Activated CD4-positive, alpha-beta T cell treated with anti-CD3 and anti-CD28 coated beads, Interleukin-2, amount 50 U/mL, for 1 hour (primary cell): ENCODE results near the gene EHD1.

Experiments used
- DNase-seq: peaks from one replicate; pipeline ENCODE4 v3.0.0-alpha.2; 2020

Gene EHD1

GRCh38 chr11:64888729-64889511, 10.5 kb upstream of the EHD1 start:
- no peak for DNase-seq

- no peak for DNase-seq
These were observed 9.9 kb upstream of the EHD1 start for GRCh38 chr11:64888406-64888728.

- DNase-seq, result peak; percentile 83
These were observed 9.5 kb upstream of the EHD1 start for GRCh38 chr11:64887757-64888405.

GRCh38 chr11:64887234-64887756, 8.9 kb upstream of the EHD1 start:
- DNase-seq, result no peak

GRCh38 chr11:64885367-64886286, 7.2 kb upstream of the EHD1 start:
- DNase-seq, result no peak

GRCh38 chr11:64884019-64884418, 5.6 kb upstream of the EHD1 start:
- no peak for DNase-seq

- no peak for DNase-seq
These were observed 5.2 kb upstream of the EHD1 start for GRCh38 chr11:64883575-64883974.

- no peak for DNase-seq
These were observed 3.8 kb upstream of the EHD1 start for GRCh38 chr11:64882243-64882642.

- no peak for DNase-seq
These were observed 3.1 kb upstream of the EHD1 start for GRCh38 chr11:64881476-64881875.

GRCh38 chr11:64880240-64881001, 2.0 kb upstream of the EHD1 start:
- DNase-seq, result no peak

GRCh38 chr11:64879244-64879900, 951 bp upstream of the EHD1 start:
- DNase-seq, result no peak

GRCh38 chr11:64878223-64878493, 263 bp downstream of the EHD1 start:
- DNase-seq, result no peak

- DNase-seq, result no peak
These were observed 815 bp downstream of the EHD1 start for GRCh38 chr11:64877390-64878222.

GRCh38 chr11:64876835-64877341, 1.5 kb downstream of the EHD1 start:
- no peak for DNase-seq

GRCh38 chr11:64876229-64876750, 2.1 kb downstream of the EHD1 start:
- DNase-seq, result no peak

- no peak for DNase-seq
These were observed 2.8 kb downstream of the EHD1 start for GRCh38 chr11:64875369-64876228.

GRCh38 chr11:64874308-64875240, 3.8 kb downstream of the EHD1 start:
- DNase-seq, result no peak

GRCh38 chr11:64872790-64873488, 5.5 kb downstream of the EHD1 start:
- no peak for DNase-seq
